IMR-90 (cell line): ENCODE data around the gene FOXP1. TPM values are rescaled to one million over a fixed set of nuclear protein-coding genes. Genes with fewer than 3 reads are reported as not detected.
A peak's percentile ranks its signal among the peaks of the same experiment; 100 is the strongest.

Experiments
- ATAC-seq: fragments of 200-7000 bp; cut with Tn5 transposase; 2 replicates; pipeline ENCODE4 v1.9.1; 2020; ENCODE audit warnings: low read depth, mild to moderate bottlenecking, moderate library complexity
- BruUV-seq: library from RNA; stranded (reverse); fragments of 400-500 nt; replicated peaks from 2 replicates; lab custom pipeline; 2021; lab: Mats Ljungman, UMichigan
- CTCF ChIA-PET: fragments of 300-600 bp; formaldehyde crosslinking; extraction: SDS; loops from one replicate; lab custom pipeline; 2021; ENCODE audit warnings: antibody characterized with exemption; lab: Yijun Ruan, JAX
- POLR2A ChIA-PET: fragments of 300-600 bp; sonication (Branson Sonifier 250); formaldehyde crosslinking; loops from one replicate; lab custom pipeline; 2022; ENCODE audit warnings: antibody characterized with exemption; ENCODE audit not compliant: unreplicated experiment; lab: Charles Lee
- DNase-seq: peaks from one replicate; pipeline ENCODE4 v3.0.0; 2013
- H2AFZ ChIP-seq: replicated peaks from 2 replicates; pipeline ENCODE3; 2013; ENCODE audit warnings: low read length, mild to moderate bottlenecking; ENCODE audit not compliant: poor library complexity
- H2AK5ac ChIP-seq: 2 replicates; pipeline ENCODE4 v1.6.1; 2013; ENCODE audit warnings: low read depth, low read length, inconsistent platforms
- H2AK9ac ChIP-seq: replicated peaks from 2 replicates; pipeline ENCODE3; 2013; ENCODE audit warnings: mild to moderate bottlenecking, low read depth, low read length, moderate library complexity; ENCODE audit not compliant: poor library complexity
- H2BK120ac ChIP-seq: 2 replicates; pipeline ENCODE4 v1.6.1; 2013; ENCODE audit warnings: low read depth, low read length, inconsistent platforms
- H2BK15ac ChIP-seq: 3 replicates; pipeline ENCODE4 v1.6.1; 2013; ENCODE audit warnings: low read depth, low read length, inconsistent platforms
- H2BK20ac ChIP-seq: 2 replicates; pipeline ENCODE4 v1.6.1; 2013; ENCODE audit warnings: low read depth, mild to moderate bottlenecking, inconsistent platforms, low read length, moderate library complexity
- H2BK5ac ChIP-seq: 2 replicates; pipeline ENCODE4 v1.6.1; 2013; ENCODE audit warnings: mild to moderate bottlenecking, low read depth, low read length, inconsistent platforms; ENCODE audit not compliant: poor library complexity, severe bottlenecking
- H3K14ac ChIP-seq: replicated peaks from 2 replicates; pipeline ENCODE4 v1.6.1; 2013; ENCODE audit warnings: low read depth, low read length, inconsistent platforms
- H3K18ac ChIP-seq: 2 replicates; pipeline ENCODE4 v1.6.1; 2013; ENCODE audit warnings: low read depth, low read length, control low read depth
- H3K23ac ChIP-seq: 2 replicates; pipeline ENCODE4 v1.6.1; 2013; ENCODE audit warnings: low read depth, low read length, inconsistent platforms
- H3K27ac ChIP-seq: 2 replicates; pipeline ENCODE4 v1.5.1; 2013; ENCODE audit warnings: mild to moderate bottlenecking, control low read depth, low read length; ENCODE audit not compliant: insufficient read depth
- H3K27me3 ChIP-seq: 2 replicates; pipeline ENCODE4 v1.6.1; 2013; ENCODE audit warnings: low read length; ENCODE audit not compliant: control insufficient read depth, insufficient read depth
- H3K36me3 ChIP-seq: 2 replicates; pipeline ENCODE4 v1.6.1; 2013; ENCODE audit warnings: low read length, mixed read lengths; ENCODE audit not compliant: control insufficient read depth, insufficient read depth
- H3K4ac ChIP-seq: 2 replicates; pipeline ENCODE4 v1.6.1; 2013; ENCODE audit warnings: low read depth, low read length, inconsistent platforms
- H3K4me1 ChIP-seq: 2 replicates; pipeline ENCODE4 v1.6.1; 2013; ENCODE audit warnings: low read length, mixed read lengths; ENCODE audit not compliant: control insufficient read depth, insufficient read depth
- H3K4me2 ChIP-seq: 2 replicates; pipeline ENCODE4 v1.6.1; 2013; ENCODE audit warnings: low read depth, mild to moderate bottlenecking, control low read depth, low read length, moderate library complexity
- H3K4me3 ChIP-seq: 2 replicates; pipeline ENCODE4 v1.5.1; 2013; ENCODE audit warnings: low read depth, mild to moderate bottlenecking, control low read depth, low read length, moderate library complexity; ENCODE audit not compliant: insufficient read depth
- H3K56ac ChIP-seq: 2 replicates; pipeline ENCODE4 v1.6.1; 2013; ENCODE audit warnings: low read length, inconsistent platforms; ENCODE audit not compliant: insufficient read depth; ENCODE audit errors: extremely low read depth
- H3K79me1 ChIP-seq, 2 experiments: 2 replicates each; pipeline ENCODE4 v1.6.1; 2013; ENCODE audit warnings: low read length in 2 of 2, inconsistent platforms in 1 of 2, low read depth in 1 of 2
- H3K9ac ChIP-seq: 2 replicates; pipeline ENCODE4 v1.6.1; 2013; ENCODE audit warnings: low read depth, low read length, control low read depth
- H3K9me1 ChIP-seq: 2 replicates; pipeline ENCODE4 v1.6.1; 2013; ENCODE audit warnings: low read length, inconsistent platforms; ENCODE audit not compliant: insufficient read depth
- H3K9me3 ChIP-seq: 2 replicates; pipeline ENCODE4 v1.6.1; 2013; ENCODE audit warnings: low read length; ENCODE audit not compliant: control insufficient read depth, insufficient read depth
- H4K20me1 ChIP-seq: 2 replicates; pipeline ENCODE4 v1.6.1; 2013; ENCODE audit warnings: low read length, inconsistent platforms; ENCODE audit not compliant: insufficient read depth
- H4K5ac ChIP-seq: 2 replicates; pipeline ENCODE4 v1.6.1; 2013; ENCODE audit warnings: mild to moderate bottlenecking, low read depth, low read length, control low read depth
- H4K8ac ChIP-seq, 2 experiments: 2 replicates each; pipeline ENCODE4 v1.6.1; 2013; ENCODE audit warnings: low read depth in 2 of 2, low read length in 2 of 2, control low read depth in 1 of 2, inconsistent platforms in 1 of 2
- H4K91ac ChIP-seq: 2 replicates; pipeline ENCODE4 v1.6.1; 2013; ENCODE audit warnings: low read depth, low read length, inconsistent platforms; ENCODE audit not compliant: insufficient read depth
- BHLHE40 ChIP-seq: fragments of 150-350 bp; IDR thresholded peaks from 2 replicates; pipeline ENCODE4 v1.6.1; 2016; ENCODE audit warnings: mild to moderate bottlenecking, low read depth, low read length
- CEBPB ChIP-seq: IDR thresholded peaks from 2 replicates; pipeline ENCODE4 v1.6.1; 2012; ENCODE audit warnings: low read depth, low read length, improper control_type of control experiment
- CHD1 ChIP-seq: IDR thresholded peaks from 2 replicates; pipeline ENCODE4 v1.6.1; 2012; ENCODE audit warnings: low read depth, low read length, improper control_type of control experiment
- CTCF ChIP-seq: conservative IDR thresholded peaks from 2 replicates; pipeline ENCODE4 v1.5.1; 2012; ENCODE audit warnings: mild to moderate bottlenecking, low read depth, low read length, improper control_type of control experiment
- ELK1 ChIP-seq: fragments of 150-350 bp; IDR thresholded peaks from 2 replicates; pipeline ENCODE4 v1.6.1; 2016; ENCODE audit warnings: low read depth, mild to moderate bottlenecking, low read length, moderate library complexity, borderline replicate concordance
- FOS ChIP-seq: fragments of 150-350 bp; IDR thresholded peaks from 2 replicates; pipeline ENCODE4 v1.6.1; 2016; ENCODE audit warnings: low read depth, low read length
- MAFK ChIP-seq: IDR thresholded peaks from 2 replicates; pipeline ENCODE4 v1.6.1; 2012; ENCODE audit warnings: low read depth, low read length, improper control_type of control experiment
- MAZ ChIP-seq: IDR thresholded peaks from 2 replicates; pipeline ENCODE4 v1.6.1; 2012; ENCODE audit warnings: low read depth, mild to moderate bottlenecking, low read length, improper control_type of control experiment, moderate library complexity, borderline replicate concordance
- MXI1 ChIP-seq: IDR thresholded peaks from 2 replicates; pipeline ENCODE4 v1.6.1; 2012; ENCODE audit warnings: low read depth, mild to moderate bottlenecking, low read length, moderate library complexity, borderline replicate concordance
- NFE2L2 ChIP-seq: fragments of 150-350 bp; IDR thresholded peaks from 2 replicates; pipeline ENCODE4 v1.6.1; 2016; ENCODE audit warnings: low read depth, mild to moderate bottlenecking, low read length
- POLR2A ChIP-seq: IDR thresholded peaks from 2 replicates; pipeline ENCODE4 v1.6.1; 2012; ENCODE audit warnings: mild to moderate bottlenecking, low read depth, low read length
- RAD21 ChIP-seq: IDR thresholded peaks from 2 replicates; pipeline ENCODE4 v1.6.1; 2012; ENCODE audit warnings: low read length, improper control_type of control experiment
- RCOR1 ChIP-seq: IDR thresholded peaks from 2 replicates; pipeline ENCODE4 v1.6.1; 2012; ENCODE audit warnings: mild to moderate bottlenecking, low read length, improper control_type of control experiment; ENCODE audit not compliant: insufficient replicate concordance
- RFX5 ChIP-seq: IDR thresholded peaks from 2 replicates; pipeline ENCODE4 v1.8.0; 2012; ENCODE audit warnings: low read depth, mild to moderate bottlenecking, low read length, moderate library complexity
- SMC3 ChIP-seq: fragments of 150-350 bp; IDR thresholded peaks from 2 replicates; pipeline ENCODE4 v1.6.1; 2016; ENCODE audit warnings: low read depth, mild to moderate bottlenecking, antibody characterized with exemption, low read length, moderate library complexity
- USF2 ChIP-seq: fragments of 150-350 bp; IDR thresholded peaks from 2 replicates; pipeline ENCODE4 v1.6.1; 2017; ENCODE audit warnings: mild to moderate bottlenecking, antibody characterized with exemption, low read length, low read depth
- WGBS, 2 experiments: methylation state at CpG; one replicate each; pipeline versions ENCODE4 v1.1.5 to v1.1.7; 2013; ENCODE audit warnings: missing lambda C conversion rate in 2 of 2; ENCODE audit not compliant: insufficient read length in 1 of 2; ENCODE audit errors: extremely low coverage in 2 of 2; 5-methylcytosine and 5-hydroxymethylcytosine counted together
- dilution Hi-C: fragments of 300-500 bp; cut with HindIII; formaldehyde crosslinking; loops from one replicate; pipeline ENCODE4 v1.14.3; 2018; ENCODE audit warnings: low sequenced_read_pairs; ENCODE audit not compliant: unreplicated experiment
- in situ Hi-C: fragments of 300-500 bp; cut with MboI; formaldehyde crosslinking; loops from 3 replicates; pipeline ENCODE4 v1.14.3; 2019; ENCODE audit warnings: low sequenced_read_pairs, inconsistent platforms, mixed read lengths
- intact Hi-C: fragments of 100-400 bp; cut with micrococcal nuclease; formaldehyde crosslinking; loops from 2 replicates; pipeline ENCODE4 v1.10.0; 2022
- polyA plus RNA-seq, 3 experiments: library from polyadenylated mRNA; depleted of rRNA; stranded (reverse); fragments of >200 nt; gene quantifications; 2 replicates each; pipeline ENCODE4 v1.2.3, GENCODE V29; 2012; ENCODE audit warnings: low replicate concordance in 1 of 3
- total RNA-seq: library from RNA; depleted of rRNA; stranded (reverse); fragments of >200 nt; gene quantifications from 2 replicates; pipeline ENCODE4 v1.2.3, GENCODE V29; 2012

Gene FOXP1
- total and polyA plus RNA-seq, 2 of the 4 experiments (the other 2 are of a cell fraction): 37.0 to 132 TPM

- Histone ChIP-seq H3K4me3 (no peak overlapping the region), H3K9ac (no peak overlapping the region), H2BK20ac (no peak overlapping the region), H3K36me3 (no peaks in the 10 kb centered on the region), H3K27ac (no peak overlapping the region), H3K9me1 (no peaks in the 10 kb centered on the region), H2AK5ac (no peak overlapping the region), H2AK9ac (no peak overlapping the region), H3K4me2 (no peak overlapping the region), H3K4ac (no peak overlapping the region), H3K14ac (no peak overlapping the region), H3K18ac (no peak overlapping the region), H2BK120ac (no peak overlapping the region), H3K56ac (no peak overlapping the region), H2BK5ac (no peak overlapping the region), H4K91ac (no peak overlapping the region), H3K9me3 (no peaks in the 10 kb centered on the region), H3K27me3 (no peaks in the 10 kb centered on the region), H2BK15ac (no peak overlapping the region), H4K5ac (no peak overlapping the region), H4K8ac (no peak overlapping the region), H4K20me1 (no peaks in the 10 kb centered on the region), H3K4me1 (no peaks in the 10 kb centered on the region), H3K79me1 (peaks cover 0 to 14% of the 10 kb centered on the region in 2 experiments; a peak in 3 of 4 replicates), H2AFZ (no peak overlapping the region), H3K23ac (no peak overlapping the region)
- POLR2A ChIA-PET: no interaction called here
- in situ Hi-C loops: no loop called here
- intact Hi-C loops: no loop called here
- WGBS, 2 experiments: no CpG with 5 or more reads among the region's 4 CpGs
- DNase-seq (peak; percentile 36), ATAC-seq (no peak)
- TF ChIP-seq CTCF: no peak
- TF ChIP-seq CHD1: no peak
- TF ChIP-seq NFE2L2: no peak
- TF ChIP-seq POLR2A: no peak
- TF ChIP-seq CEBPB: no peak
- no peak for TF ChIP-seq FOS
- no peak for TF ChIP-seq MAFK
- TF ChIP-seq MXI1: no peak
- TF ChIP-seq USF2: no peak
- no peak for TF ChIP-seq ELK1
- no peak for TF ChIP-seq RAD21
- TF ChIP-seq SMC3: no peak
- no peak for TF ChIP-seq MAZ
- TF ChIP-seq RCOR1: no peak
- TF ChIP-seq RFX5: no peak
- TF ChIP-seq BHLHE40: no peak
- CTCF ChIA-PET: no interaction called here
- dilution Hi-C loops: no loop called here
- BruUV-seq: no TSS peak
These were observed 311.9 kb downstream of the FOXP1 start for GRCh38 chr3:71271596-71271995.
